HepG2 (cell line): ENCODE data around the gene MARCHF2. TPM values are rescaled to one million over a fixed set of nuclear protein-coding genes. Genes with fewer than 3 reads are reported as not detected.
A peak's percentile ranks its signal among the peaks of the same experiment; 100 is the strongest.

Experiments
- ARID4A ChIP-seq: sonication (generic); formaldehyde crosslinking; IDR thresholded peaks from 2 replicates; pipeline ENCODE4 v1.5.0; 2020; ENCODE audit warnings: mild to moderate bottlenecking, missing genetic modification reagents, borderline replicate concordance
- ATF1 ChIP-seq: IDR thresholded peaks from 2 replicates; pipeline ENCODE4 v1.6.1; 2016; ENCODE audit warnings: mild to moderate bottlenecking, control low read depth
- ATF2 ChIP-seq: sonication (generic); formaldehyde crosslinking; IDR thresholded peaks from 2 replicates; pipeline ENCODE4 v1.4.0; 2020; ENCODE audit warnings: missing genetic modification reagents
- CCAR2 ChIP-seq: fragments of 200-400 bp; formaldehyde crosslinking; optimal IDR thresholded peaks from 2 replicates; pipeline ENCODE3; 2018; ENCODE audit warnings: low read depth, mild to moderate bottlenecking, low read length, moderate library complexity
- FOXA1 ChIP-seq, 2 experiments: fragments of 450-650 bp in 1 of 2; sonication (generic) in 1 of 2; formaldehyde crosslinking in 1 of 2; IDR thresholded peaks; 2 replicates each; pipeline versions ENCODE4 v1.4.0 to v1.6.1; 2016 to 2020; ENCODE audit warnings: missing genetic modification reagents in 1 of 2
- FOXJ3 ChIP-seq: sonication (generic); formaldehyde crosslinking; IDR thresholded peaks from 2 replicates; pipeline ENCODE4 v1.4.0; 2020; ENCODE audit warnings: missing genetic modification reagents, mild to moderate bottlenecking, borderline replicate concordance
- FOXP1 ChIP-seq, 2 experiments: fragments of 450-650 bp in 1 of 2; IDR thresholded peaks; 2 replicates each; pipeline ENCODE4 v1.6.1; 2017 to 2018; ENCODE audit warnings: antibody characterized with exemption in 1 of 2
- GABPB1 ChIP-seq: IDR thresholded peaks from 2 replicates; pipeline ENCODE4 v1.6.1; 2016; ENCODE audit warnings: mild to moderate bottlenecking, missing genetic modification reagents, moderate library complexity, missing compliant biosample characterization
- IRF2 ChIP-seq: IDR thresholded peaks from 2 replicates; pipeline ENCODE4 v1.6.1; 2018; ENCODE audit warnings: missing genetic modification reagents, missing compliant biosample characterization
- IRF9 ChIP-seq: sonication (generic); formaldehyde crosslinking; IDR thresholded peaks from 2 replicates; pipeline ENCODE4 v1.8.0; 2022; ENCODE audit warnings: missing genetic modification reagents, mild to moderate bottlenecking, borderline replicate concordance
- REPIN1 ChIP-seq: sonication (generic); formaldehyde crosslinking; IDR thresholded peaks from 2 replicates; pipeline ENCODE4 v1.8.0; 2022; ENCODE audit warnings: missing genetic modification reagents, low read depth, mild to moderate bottlenecking, borderline replicate concordance
- RFXAP ChIP-seq: sonication (generic); formaldehyde crosslinking; IDR thresholded peaks from 2 replicates; pipeline ENCODE4 v1.4.0; 2020; ENCODE audit warnings: missing genetic modification reagents, borderline replicate concordance
- SALL1 ChIP-seq: sonication (generic); formaldehyde crosslinking; IDR thresholded peaks from 2 replicates; pipeline ENCODE4 v1.8.0; 2022; ENCODE audit warnings: mild to moderate bottlenecking, missing genetic modification reagents
- SNAI1 ChIP-seq: sonication (generic); formaldehyde crosslinking; IDR thresholded peaks from 2 replicates; pipeline ENCODE4 v1.5.0; 2020; ENCODE audit warnings: mild to moderate bottlenecking, missing genetic modification reagents, borderline replicate concordance
- SP2 ChIP-seq: sonication (generic); formaldehyde crosslinking; IDR thresholded peaks from 2 replicates; pipeline ENCODE4 v1.5.1; 2020; ENCODE audit warnings: mild to moderate bottlenecking, missing genetic modification reagents
- TOPORS ChIP-seq: sonication (generic); formaldehyde crosslinking; IDR thresholded peaks from 2 replicates; pipeline ENCODE4 v1.8.0; 2023; ENCODE audit warnings: mild to moderate bottlenecking, missing genetic modification reagents
- ZNF264 ChIP-seq: sonication (generic); formaldehyde crosslinking; IDR thresholded peaks from 2 replicates; pipeline ENCODE4 v1.4.0; 2020; ENCODE audit warnings: missing genetic modification reagents
- ZNF317 ChIP-seq: sonication (generic); formaldehyde crosslinking; IDR thresholded peaks from 2 replicates; pipeline ENCODE4 v1.5.0; 2020; ENCODE audit warnings: mild to moderate bottlenecking, missing genetic modification reagents
- ZNF605 ChIP-seq: sonication (generic); formaldehyde crosslinking; IDR thresholded peaks from 2 replicates; pipeline ENCODE4 v1.8.0; 2022; ENCODE audit warnings: mild to moderate bottlenecking, missing genetic modification reagents
- polyA plus RNA-seq, 8 experiments: library from polyadenylated mRNA; depleted of rRNA in 3 of 8; stranded (reverse) in 7 of 8; unstranded in 1 of 8; fragments of >200 nt; fragmentation: Illumina TruSeq in 4 of 8; extraction: Trizol in 4 of 8; gene quantifications; 2 replicates each; pipeline versions ENCODE4 v1.2.1 to v1.2.3, GENCODE V29; 2011 to 2016; ENCODE audit warnings: low read depth in 4 of 8, missing spikeins in 1 of 8, mixed read lengths in 1 of 8; ENCODE audit not compliant: insufficient read depth in 1 of 8
- total RNA-seq, 5 experiments: library from RNA; depleted of rRNA; stranded (reverse); fragments of >200 nt; fragmentation: Illumina TruSeq; extraction: Trizol; gene quantifications; 2 replicates each; pipeline ENCODE4 v1.2.3, GENCODE V29; 2016; ENCODE audit warnings: low read depth in 1 of 5
- TF ChIP-seq, protein P1 (sequence below): sonication (generic); formaldehyde crosslinking; conservative IDR thresholded peaks from 2 replicates; pipeline ENCODE4 v1.8.0; 2022; ENCODE audit warnings: low read depth, missing genetic modification reagents

MARCHF2 gene
- total and polyA plus RNA-seq, 2 of the 13 experiments (the other 11 are each of a cell fraction or from before 2014, with no cell fraction given), result 12.7 to 13.0 TPM

- TF ChIP-seq IRF9 (0 out of 2 replicates have a peak, but pooled peaks have one; percentile 33), ZNF264 (CRISPR knock-in tag) (peak; percentile 36; the same call in 1 of the 2 replicates), RFXAP (CRISPR knock-in tag) (peak; percentile 60; the same call in 1 of the 2 replicates), TOPORS (CRISPR knock-in tag) (0 out of 2 replicates have a peak, but pooled peaks have one; percentile 61), SP2 (peak; percentile 49), GABPB1 (peak; percentile 32; the same call in 1 of the 2 replicates), ATF1 (CRISPR knock-in tag) (peak; percentile 80; the same call in 1 of the 2 replicates), ZNF317 (CRISPR knock-in tag) (0 out of 2 replicates have a peak, but pooled peaks have one; percentile 66), FOXJ3 (CRISPR knock-in tag) (peak; percentile 82; the same call in 1 of the 2 replicates), SALL1 (CRISPR knock-in tag) (peak; percentile 87), IRF2 (peak; percentile 81; the same call in 1 of the 2 replicates), ATF2 (CRISPR knock-in tag) (peak; percentile 96), SNAI1 (CRISPR knock-in tag) (no peak), FOXP1 (IDR thresholded peaks at IDR 0.05) (peak; percentile 71; the same call in 1 of the 2 replicates), FOXP1 (CRISPR knock-in tag; IDR thresholded peaks at IDR 0.05) (peak; percentile 95), REPIN1 (peak; percentile 69; the same call in 1 of the 2 replicates), CCAR2 (no peak), ARID4A (peak; percentile 61; the same call in 1 of the 2 replicates), ZNF605 (CRISPR knock-in tag) (no peak), FOXA1 (IDR thresholded peaks at IDR 0.05) (peak; percentile 88), FOXA1 (CRISPR knock-in tag; IDR thresholded peaks at IDR 0.05) (peak; percentile 90)
- TF ChIP-seq, protein P1, sequence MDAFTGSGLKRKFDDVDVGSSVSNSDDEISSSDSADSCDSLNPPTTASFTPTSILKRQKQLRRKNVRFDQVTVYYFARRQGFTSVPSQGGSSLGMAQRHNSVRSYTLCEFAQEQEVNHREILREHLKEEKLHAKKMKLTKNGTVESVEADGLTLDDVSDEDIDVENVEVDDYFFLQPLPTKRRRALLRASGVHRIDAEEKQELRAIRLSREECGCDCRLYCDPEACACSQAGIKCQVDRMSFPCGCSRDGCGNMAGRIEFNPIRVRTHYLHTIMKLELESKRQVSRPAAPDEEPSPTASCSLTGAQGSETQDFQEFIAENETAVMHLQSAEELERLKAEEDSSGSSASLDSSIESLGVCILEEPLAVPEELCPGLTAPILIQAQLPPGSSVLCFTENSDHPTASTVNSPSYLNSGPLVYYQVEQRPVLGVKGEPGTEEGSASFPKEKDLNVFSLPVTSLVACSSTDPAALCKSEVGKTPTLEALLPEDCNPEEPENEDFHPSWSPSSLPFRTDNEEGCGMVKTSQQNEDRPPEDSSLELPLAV, result no peak
Measured at GRCh38 chr19:8387688-8388611, 25.2 kb upstream of the MARCHF2 start (continued).
